Calu3 (cell line): Measurements from ENCODE around the gene TERB1. TPM values are rescaled to one million over a fixed set of nuclear protein-coding genes. Genes with fewer than 3 reads are reported as not detected.

ENCODE experiments used
- BruUV-seq: library from RNA; stranded (reverse); fragments of 400-500 nt; replicated peaks from 2 replicates; lab custom pipeline; 2021; lab: Mats Ljungman, UMichigan
- CTCF ChIA-PET: fragments of 300-600 bp; sonication (Branson Sonifier 250); formaldehyde crosslinking; loops from one replicate; lab custom pipeline; 2022; ENCODE audit warnings: antibody characterized with exemption; lab: Charles Lee
- DNase-seq: peaks from one replicate; pipeline ENCODE4 v3.0.0; 2022
- H3K27ac Mint-ChIP-seq: one replicate; pipeline ENCODE4 v1.8.0; 2022; ENCODE audit warnings: mixed read lengths; ENCODE audit not compliant: unreplicated experiment
- H3K27me3 Mint-ChIP-seq: one replicate; pipeline ENCODE4 v1.8.0; 2022; ENCODE audit warnings: mixed read lengths; ENCODE audit not compliant: unreplicated experiment
- H3K36me3 Mint-ChIP-seq: one replicate; pipeline ENCODE4 v1.8.0; 2022; ENCODE audit warnings: mild to moderate bottlenecking, moderate library complexity, mixed read lengths; ENCODE audit not compliant: insufficient read depth, unreplicated experiment
- H3K4me1 Mint-ChIP-seq: one replicate; pipeline ENCODE4 v1.8.0; 2022; ENCODE audit warnings: mild to moderate bottlenecking, low read depth, mixed read lengths; ENCODE audit not compliant: unreplicated experiment
- H3K4me3 Mint-ChIP-seq: one replicate; pipeline ENCODE4 v1.8.0; 2022; ENCODE audit warnings: mild to moderate bottlenecking, low read depth, moderate library complexity, mixed read lengths; ENCODE audit not compliant: unreplicated experiment
- H3K9me3 Mint-ChIP-seq: one replicate; pipeline ENCODE4 v1.8.0; 2022; ENCODE audit warnings: low read depth, mixed read lengths; ENCODE audit not compliant: unreplicated experiment
- intact Hi-C: fragments of 100-400 bp; cut with micrococcal nuclease; formaldehyde crosslinking; loops from one replicate; pipeline ENCODE4 v1.10.0; 2022; ENCODE audit not compliant: unreplicated experiment
- total RNA-seq: library from RNA; stranded (reverse); gene quantifications from 2 replicates; pipeline ENCODE4 v1.2.3, GENCODE V29; 2022
- TF ChIP-seq, protein P1 (sequence below): fragments of 200-600 bp; IDR thresholded peaks from one replicate; pipeline ENCODE4 v1.8.0; 2022; ENCODE audit warnings: antibody characterized with exemption; ENCODE audit not compliant: unreplicated experiment

The TERB1 gene
- total RNA-seq, 1 experiment from 2014 or later: 0.59 TPM

DNA sequence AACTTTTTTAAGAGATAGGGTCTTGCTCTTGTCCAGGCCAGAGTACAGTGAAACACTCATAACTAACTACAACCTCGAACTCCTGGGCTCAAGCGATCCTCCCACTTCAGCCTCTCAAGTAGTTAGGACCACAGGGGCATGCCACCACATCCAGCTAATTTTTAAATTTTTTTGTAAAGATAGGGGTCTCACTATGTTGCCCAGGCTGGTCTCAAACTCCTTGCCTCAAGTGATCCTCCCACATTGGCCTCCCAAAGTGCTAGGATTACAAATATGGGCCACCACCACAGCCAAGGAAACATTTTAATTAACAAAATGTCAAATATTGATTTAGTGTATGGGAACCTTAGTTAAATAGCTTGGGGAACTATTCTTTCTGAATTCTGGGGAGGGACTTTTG is 47.2 kb downstream of the TERB1 start:
- H3K27me3 Mint-ChIP-seq: no peaks in the 10 kb centered on the region
- CTCF ChIA-PET: no interaction called here
- no peak overlapping the region for H3K27ac Mint-ChIP-seq
- TF ChIP-seq, protein P1, sequence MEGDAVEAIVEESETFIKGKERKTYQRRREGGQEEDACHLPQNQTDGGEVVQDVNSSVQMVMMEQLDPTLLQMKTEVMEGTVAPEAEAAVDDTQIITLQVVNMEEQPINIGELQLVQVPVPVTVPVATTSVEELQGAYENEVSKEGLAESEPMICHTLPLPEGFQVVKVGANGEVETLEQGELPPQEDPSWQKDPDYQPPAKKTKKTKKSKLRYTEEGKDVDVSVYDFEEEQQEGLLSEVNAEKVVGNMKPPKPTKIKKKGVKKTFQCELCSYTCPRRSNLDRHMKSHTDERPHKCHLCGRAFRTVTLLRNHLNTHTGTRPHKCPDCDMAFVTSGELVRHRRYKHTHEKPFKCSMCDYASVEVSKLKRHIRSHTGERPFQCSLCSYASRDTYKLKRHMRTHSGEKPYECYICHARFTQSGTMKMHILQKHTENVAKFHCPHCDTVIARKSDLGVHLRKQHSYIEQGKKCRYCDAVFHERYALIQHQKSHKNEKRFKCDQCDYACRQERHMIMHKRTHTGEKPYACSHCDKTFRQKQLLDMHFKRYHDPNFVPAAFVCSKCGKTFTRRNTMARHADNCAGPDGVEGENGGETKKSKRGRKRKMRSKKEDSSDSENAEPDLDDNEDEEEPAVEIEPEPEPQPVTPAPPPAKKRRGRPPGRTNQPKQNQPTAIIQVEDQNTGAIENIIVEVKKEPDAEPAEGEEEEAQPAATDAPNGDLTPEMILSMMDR: no peak
- no peaks in the 10 kb centered on the region for H3K9me3 Mint-ChIP-seq
- intact Hi-C loops: no loop called here
- peaks cover 26% of the 10 kb centered on the region for H3K4me1 Mint-ChIP-seq
- DNase-seq: no peak
- peaks cover 29% of the 10 kb centered on the region for H3K36me3 Mint-ChIP-seq
- H3K4me3 Mint-ChIP-seq: no peak overlapping the region
- BruUV-seq: no TSS peak

- intact Hi-C loops: no loop called here
- BruUV-seq: no TSS peak
- peaks cover 32% of the 10 kb centered on the region for H3K4me1 Mint-ChIP-seq
Observed at GRCh38 chr16:66752958-66753357, 48.4 kb downstream of the TERB1 start.

GRCh38 chr16:66752379-66752778 is 49.0 kb downstream of the TERB1 start:
- no peak for DNase-seq
- Mint-ChIP-seq H3K27ac (peak overlapping the region; percentile 74), H3K4me1 (peaks cover 32% of the 10 kb centered on the region), H3K36me3 (peaks cover 45% of the 10 kb centered on the region), H3K4me3 (peak overlapping the region; percentile 83), H3K9me3 (no peaks in the 10 kb centered on the region), H3K27me3 (no peaks in the 10 kb centered on the region)
- intact Hi-C loops: no loop called here
- BruUV-seq: TSS peak; percentile 77
- TF ChIP-seq, protein P1: no peak
- CTCF ChIA-PET: interaction anchor here (0.8 to 2.2 kb wide), 2 partner anchors 10 to 11 kb away, joined by 3 to 20 read pairs; no protein-coding TSS in a partner anchor

More at GRCh38 chr16:66752958-66753357, 48.4 kb downstream of the TERB1 start:
- TF ChIP-seq, protein P1: no peak
- H3K4me3 Mint-ChIP-seq: no peak overlapping the region
- no peak overlapping the region for H3K27ac Mint-ChIP-seq
- no peak for DNase-seq
- H3K36me3 Mint-ChIP-seq: peaks cover 39% of the 10 kb centered on the region
- no peaks in the 10 kb centered on the region for H3K9me3 Mint-ChIP-seq
- no peaks in the 10 kb centered on the region for H3K27me3 Mint-ChIP-seq
- CTCF ChIA-PET: no interaction called here

DNA sequence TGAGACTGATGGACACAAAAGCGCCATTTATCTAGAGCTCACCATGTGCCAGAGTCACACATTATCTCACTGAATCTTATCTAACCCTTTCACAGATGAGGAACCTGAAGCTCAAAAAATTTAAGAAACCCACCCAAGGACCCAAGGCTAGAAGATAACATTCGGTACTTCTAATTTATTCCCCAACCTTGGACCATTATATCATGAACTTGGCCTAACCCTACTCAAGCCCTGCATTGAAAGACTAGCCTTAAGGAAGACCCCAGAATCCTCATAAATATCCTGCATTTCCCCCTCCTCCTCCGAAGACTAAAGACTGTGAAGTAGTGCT is 49.4 kb downstream of the TERB1 start:
- Mint-ChIP-seq H3K36me3 (peaks cover 49% of the 10 kb centered on the region), H3K27ac (peak overlapping the region; percentile 74), H3K27me3 (no peaks in the 10 kb centered on the region), H3K4me3 (peak overlapping the region; percentile 83), H3K4me1 (peaks cover 32% of the 10 kb centered on the region), H3K9me3 (no peaks in the 10 kb centered on the region)
- BruUV-seq: no TSS peak
- TF ChIP-seq, protein P1: no peak
- CTCF ChIA-PET: interaction anchor here (0.7 to 2.2 kb wide), 3 partner anchors 10 to 79 kb away, joined by 3 to 20 read pairs (median 3); partner anchors contain the start of gene NAE1
- intact Hi-C loops: no loop called here
- DNase-seq: no peak
